ENCODE data around the gene CASP8AP2. TPM values are rescaled to one million over a fixed set of nuclear protein-coding genes. Genes with fewer than 3 reads are reported as not detected.
"Not testable (repeated sequence)": the region's sequence is repeated elsewhere in the genome, so short reads cannot be mapped to it uniquely, and the experiment has no call there.

Gene CASP8AP2
- polyA plus RNA-seq, 1 donor (not counting 4 experiments of a cell fraction or from before 2014, with no cell fraction given), result 8.5 TPM

- Histone ChIP-seq H3K27me3 (ENCODE audit: control insufficient read depth, extremely low read depth, insufficient read depth, low read length) (no peaks in the 10 kb centered on the region), H3K4me2 (ENCODE audit: control insufficient read depth, extremely low read depth, insufficient read depth, low read depth, low read length) (no peak overlapping the region), H3K9me3 (ENCODE audit: control insufficient read depth, low read depth, low read length) (no peaks in the 10 kb centered on the region), H3K4me1 (ENCODE audit: control insufficient read depth, extremely low read depth, insufficient read depth, low read length) (peaks cover 4% of the 10 kb centered on the region), H3K36me3 (ENCODE audit: control insufficient read depth in 2 of 2, extremely low read depth in 1 of 2, insufficient read depth in 2 of 2, low read length in 2 of 2) (peaks cover 0 to 10% of the 10 kb centered on the region in 2 experiments), H3K27ac (ENCODE audit: control insufficient read depth, insufficient read depth, low read length) (no peak overlapping the region), H2AFZ (ENCODE audit: control insufficient read depth, low read length) (no peak overlapping the region), H3K79me2 (ENCODE audit: control insufficient read depth, insufficient read depth, low read length) (peaks cover 48% of the 10 kb centered on the region), H3K9ac (ENCODE audit: control insufficient read depth, extremely low read depth, insufficient read depth, low read length) (no peak overlapping the region), H4K20me1 (ENCODE audit: control insufficient read depth, extremely low read depth, insufficient read depth, low read length) (no peaks in the 10 kb centered on the region), H3K9me1 (ENCODE audit: control insufficient read depth, extremely low read depth, insufficient read depth, low read length) (no peaks in the 10 kb centered on the region), H3K4me3 (ENCODE audit: control insufficient read depth in 2 of 3, extremely low read depth in 1 of 3, insufficient read depth in 2 of 3, low read depth in 1 of 3, low read length in 3 of 3) (no peak overlapping the region)
- dilution Hi-C loops (cut with MboI; ENCODE audit: extremely low pct_ligation_motif_present, low sequenced_read_pairs), result no loop called here
- DNase-seq (ENCODE audit: low read depth, low spot score) (no peak), FAIRE-seq (no peak)
- no peak for TF ChIP-seq EZH2 (IDR thresholded peaks at IDR 0.05; ENCODE audit: low read length)
These were observed 10.9 kb downstream of the CASP8AP2 start for GRCh38 chr6:89840538-89840937.

GRCh38 chr6:89842228-89842627, 12.5 kb downstream of the CASP8AP2 start:
- no peak overlapping the region for H3K4me3 ChIP-seq (ENCODE audit: control insufficient read depth in 2 of 3, extremely low read depth in 1 of 3, insufficient read depth in 2 of 3, low read depth in 1 of 3, low read length in 3 of 3)
- H3K9ac ChIP-seq (ENCODE audit: control insufficient read depth, extremely low read depth, insufficient read depth, low read length), result no peak overlapping the region
- H4K20me1 ChIP-seq (ENCODE audit: control insufficient read depth, extremely low read depth, insufficient read depth, low read length), result no peaks in the 10 kb centered on the region
- H3K27ac ChIP-seq (ENCODE audit: control insufficient read depth, insufficient read depth, low read length), result no peak overlapping the region
- dilution Hi-C loops (cut with MboI; ENCODE audit: extremely low pct_ligation_motif_present, low sequenced_read_pairs), result no loop called here
- no peaks in the 10 kb centered on the region for H3K9me3 ChIP-seq (ENCODE audit: control insufficient read depth, low read depth, low read length)
- peaks cover 4% of the 10 kb centered on the region for H3K4me1 ChIP-seq (ENCODE audit: control insufficient read depth, extremely low read depth, insufficient read depth, low read length)
- H3K79me2 ChIP-seq (ENCODE audit: control insufficient read depth, insufficient read depth, low read length), result peaks cover 38% of the 10 kb centered on the region
- FAIRE-seq, result no peak
- DNase-seq (ENCODE audit: low read depth, low spot score), result no peak
- peaks cover 0 to 3% of the 10 kb centered on the region in 2 experiments for H3K36me3 ChIP-seq (ENCODE audit: control insufficient read depth in 2 of 2, extremely low read depth in 1 of 2, insufficient read depth in 2 of 2, low read length in 2 of 2)
- no peaks in the 10 kb centered on the region for H3K27me3 ChIP-seq (ENCODE audit: control insufficient read depth, extremely low read depth, insufficient read depth, low read length)
- H3K9me1 ChIP-seq (ENCODE audit: control insufficient read depth, extremely low read depth, insufficient read depth, low read length), result no peaks in the 10 kb centered on the region
- H3K4me2 ChIP-seq (ENCODE audit: control insufficient read depth, extremely low read depth, insufficient read depth, low read depth, low read length), result no peak overlapping the region
- TF ChIP-seq, protein P1, sequence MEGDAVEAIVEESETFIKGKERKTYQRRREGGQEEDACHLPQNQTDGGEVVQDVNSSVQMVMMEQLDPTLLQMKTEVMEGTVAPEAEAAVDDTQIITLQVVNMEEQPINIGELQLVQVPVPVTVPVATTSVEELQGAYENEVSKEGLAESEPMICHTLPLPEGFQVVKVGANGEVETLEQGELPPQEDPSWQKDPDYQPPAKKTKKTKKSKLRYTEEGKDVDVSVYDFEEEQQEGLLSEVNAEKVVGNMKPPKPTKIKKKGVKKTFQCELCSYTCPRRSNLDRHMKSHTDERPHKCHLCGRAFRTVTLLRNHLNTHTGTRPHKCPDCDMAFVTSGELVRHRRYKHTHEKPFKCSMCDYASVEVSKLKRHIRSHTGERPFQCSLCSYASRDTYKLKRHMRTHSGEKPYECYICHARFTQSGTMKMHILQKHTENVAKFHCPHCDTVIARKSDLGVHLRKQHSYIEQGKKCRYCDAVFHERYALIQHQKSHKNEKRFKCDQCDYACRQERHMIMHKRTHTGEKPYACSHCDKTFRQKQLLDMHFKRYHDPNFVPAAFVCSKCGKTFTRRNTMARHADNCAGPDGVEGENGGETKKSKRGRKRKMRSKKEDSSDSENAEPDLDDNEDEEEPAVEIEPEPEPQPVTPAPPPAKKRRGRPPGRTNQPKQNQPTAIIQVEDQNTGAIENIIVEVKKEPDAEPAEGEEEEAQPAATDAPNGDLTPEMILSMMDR (optimal IDR thresholded peaks at IDR 0.05 in 1 of 3, IDR thresholded peaks at IDR 0.05 in 1 of 3, conservative IDR thresholded peaks at IDR 0.05 in 1 of 3; ENCODE audit: extremely low read depth in 1 of 3, insufficient read depth in 2 of 3, low read length in 3 of 3), result no peak
- no peak for TF ChIP-seq EZH2 (IDR thresholded peaks at IDR 0.05; ENCODE audit: low read length)
- no peak overlapping the region for H2AFZ ChIP-seq (ENCODE audit: control insufficient read depth, low read length)

GRCh38 chr6:89843070-89843469, 13.4 kb downstream of the CASP8AP2 start:
- Histone ChIP-seq H3K27me3 (ENCODE audit: control insufficient read depth, extremely low read depth, insufficient read depth, low read length) (no peaks in the 10 kb centered on the region), H3K27ac (ENCODE audit: control insufficient read depth, insufficient read depth, low read length) (no peak overlapping the region), H3K4me1 (ENCODE audit: control insufficient read depth, extremely low read depth, insufficient read depth, low read length) (peaks cover 4% of the 10 kb centered on the region), H3K4me2 (ENCODE audit: control insufficient read depth, extremely low read depth, insufficient read depth, low read depth, low read length) (no peak overlapping the region), H3K36me3 (ENCODE audit: control insufficient read depth in 2 of 2, extremely low read depth in 1 of 2, insufficient read depth in 2 of 2, low read length in 2 of 2) (peaks cover 0 to 3% of the 10 kb centered on the region in 2 experiments), H4K20me1 (ENCODE audit: control insufficient read depth, extremely low read depth, insufficient read depth, low read length) (no peaks in the 10 kb centered on the region), H3K4me3 (ENCODE audit: control insufficient read depth in 2 of 3, extremely low read depth in 1 of 3, insufficient read depth in 2 of 3, low read depth in 1 of 3, low read length in 3 of 3) (no peak overlapping the region), H3K9ac (ENCODE audit: control insufficient read depth, extremely low read depth, insufficient read depth, low read length) (no peak overlapping the region), H3K9me1 (ENCODE audit: control insufficient read depth, extremely low read depth, insufficient read depth, low read length) (no peaks in the 10 kb centered on the region), H2AFZ (ENCODE audit: control insufficient read depth, low read length) (no peak overlapping the region), H3K79me2 (ENCODE audit: control insufficient read depth, insufficient read depth, low read length) (peaks cover 33% of the 10 kb centered on the region), H3K9me3 (ENCODE audit: control insufficient read depth, low read depth, low read length) (no peaks in the 10 kb centered on the region)
- no peak for TF ChIP-seq EZH2 (IDR thresholded peaks at IDR 0.05; ENCODE audit: low read length)
- TF ChIP-seq, protein P1 (optimal IDR thresholded peaks at IDR 0.05 in 1 of 3, IDR thresholded peaks at IDR 0.05 in 1 of 3, conservative IDR thresholded peaks at IDR 0.05 in 1 of 3; ENCODE audit: extremely low read depth in 1 of 3, insufficient read depth in 2 of 3, low read length in 3 of 3), result no peak
- DNase-seq (ENCODE audit: low read depth, low spot score), result no peak
- dilution Hi-C loops (cut with MboI; ENCODE audit: extremely low pct_ligation_motif_present, low sequenced_read_pairs), result no loop called here
- no peak for FAIRE-seq

DNA sequence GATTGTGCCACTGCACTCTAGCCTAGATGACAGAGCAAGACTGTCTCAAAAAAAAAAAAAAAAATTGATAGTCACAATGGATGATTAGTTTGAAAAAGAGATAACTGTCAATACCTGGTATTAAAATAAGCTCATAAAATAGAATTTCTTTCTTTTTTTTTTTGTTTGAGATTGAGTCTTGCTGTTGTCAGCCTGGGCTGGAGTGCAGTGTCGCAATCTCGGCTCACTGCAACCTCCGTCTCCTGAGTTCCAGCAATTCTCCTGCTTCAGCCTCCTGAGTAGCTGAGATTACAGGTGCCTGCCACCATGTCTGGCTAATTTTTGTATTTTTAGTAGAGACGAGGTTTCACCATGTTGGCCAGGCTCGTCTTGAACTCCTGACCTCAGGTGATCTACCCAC, 17.8 kb downstream of the CASP8AP2 start:
- peaks cover 23% of the 10 kb centered on the region for H3K79me2 ChIP-seq (ENCODE audit: control insufficient read depth, insufficient read depth, low read length)
- H3K27ac ChIP-seq (ENCODE audit: control insufficient read depth, insufficient read depth, low read length); H4K20me1 ChIP-seq (ENCODE audit: control insufficient read depth, extremely low read depth, insufficient read depth, low read length); H3K9me3 ChIP-seq (ENCODE audit: control insufficient read depth, low read depth, low read length); dilution Hi-C loops (cut with MboI; ENCODE audit: extremely low pct_ligation_motif_present, low sequenced_read_pairs); H3K27me3 ChIP-seq (ENCODE audit: control insufficient read depth, extremely low read depth, insufficient read depth, low read length); H3K4me3 ChIP-seq (ENCODE audit: control insufficient read depth in 2 of 3, extremely low read depth in 1 of 3, insufficient read depth in 2 of 3, low read depth in 1 of 3, low read length in 3 of 3); H2AFZ ChIP-seq (ENCODE audit: control insufficient read depth, low read length); H3K4me1 ChIP-seq (ENCODE audit: control insufficient read depth, extremely low read depth, insufficient read depth, low read length); DNase-seq (ENCODE audit: low read depth, low spot score); FAIRE-seq; H3K9ac ChIP-seq (ENCODE audit: control insufficient read depth, extremely low read depth, insufficient read depth, low read length); H3K36me3 ChIP-seq (ENCODE audit: control insufficient read depth in 2 of 2, extremely low read depth in 1 of 2, insufficient read depth in 2 of 2, low read length in 2 of 2); H3K9me1 ChIP-seq (ENCODE audit: control insufficient read depth, extremely low read depth, insufficient read depth, low read length); H3K4me2 ChIP-seq (ENCODE audit: control insufficient read depth, extremely low read depth, insufficient read depth, low read depth, low read length): not testable (repeated sequence)
